Suprapubic skin (tissue), 4 donors: ENCODE results near the gene TALDO1. TPM values are rescaled to one million over a fixed set of nuclear protein-coding genes. Genes with fewer than 3 reads are reported as not detected.

Experiments
- DNase-seq, 2 donors: peaks; one replicate each; pipeline ENCODE4 v3.0.0-alpha.2; 2019; ENCODE audit warnings: low spot score in 2 of 2
- H3K27ac ChIP-seq: fragments of 200-600 bp; sonication (generic); one replicate; pipeline ENCODE4 v1.5.1; 2019
- H3K27me3 ChIP-seq: fragments of 200-600 bp; sonication (generic); one replicate; pipeline ENCODE4 v1.5.1; 2019
- H3K36me3 ChIP-seq: fragments of 200-600 bp; sonication (generic); one replicate; pipeline ENCODE4 v1.5.1; 2019
- H3K4me1 ChIP-seq: fragments of 200-600 bp; sonication (generic); one replicate; pipeline ENCODE4 v1.5.1; 2019
- H3K4me3 ChIP-seq: fragments of 200-600 bp; sonication (generic); one replicate; pipeline ENCODE4 v1.5.1; 2019; ENCODE audit warnings: mild to moderate bottlenecking
- H3K9me3 ChIP-seq: fragments of 200-600 bp; sonication (generic); one replicate; pipeline ENCODE4 v1.5.1; 2019
- EP300 ChIP-seq: sonication (generic); formaldehyde crosslinking; IDR thresholded peaks from one replicate; pipeline ENCODE4 v1.6.1; 2017; ENCODE audit warnings: antibody characterized with exemption
- POLR2A ChIP-seq, 2 donors: fragments of 450-650 bp; IDR thresholded peaks; one replicate each; pipeline ENCODE4 v1.6.1; 2017; ENCODE audit warnings: antibody characterized with exemption in 2 of 2, mild to moderate bottlenecking in 2 of 2, moderate library complexity in 2 of 2
- POLR2AphosphoS5 ChIP-seq, 3 donors: sonication (generic); formaldehyde crosslinking; IDR thresholded peaks; one replicate each; pipeline ENCODE4 v1.6.1; 2017; ENCODE audit warnings: antibody characterized with exemption in 3 of 3
- WGBS: methylation state at CpG from one replicate; pipeline ENCODE4 v1.1.5; 2018; 5-methylcytosine and 5-hydroxymethylcytosine counted together
- total RNA-seq, 4 donors: library from RNA; depleted of rRNA; stranded (reverse); fragments of >200 nt; gene quantifications; one replicate each; pipeline ENCODE4 v1.1.0, GENCODE V29; 2016
- TF ChIP-seq, protein P1 (sequence below), 2 donors: fragments of 200-600 bp in 1 of 2; fragments of 450-650 bp in 1 of 2; sonication (generic) in 1 of 2; IDR thresholded peaks; one replicate each; pipeline ENCODE4 v1.5.1; 2016 to 2019; ENCODE audit warnings: antibody characterized with exemption in 2 of 2, mild to moderate bottlenecking in 1 of 2, moderate library complexity in 1 of 2

The TALDO1 gene
- total RNA-seq, 4 donors from 2014 or later, result 107 to 197 (median 179) TPM

DNA sequence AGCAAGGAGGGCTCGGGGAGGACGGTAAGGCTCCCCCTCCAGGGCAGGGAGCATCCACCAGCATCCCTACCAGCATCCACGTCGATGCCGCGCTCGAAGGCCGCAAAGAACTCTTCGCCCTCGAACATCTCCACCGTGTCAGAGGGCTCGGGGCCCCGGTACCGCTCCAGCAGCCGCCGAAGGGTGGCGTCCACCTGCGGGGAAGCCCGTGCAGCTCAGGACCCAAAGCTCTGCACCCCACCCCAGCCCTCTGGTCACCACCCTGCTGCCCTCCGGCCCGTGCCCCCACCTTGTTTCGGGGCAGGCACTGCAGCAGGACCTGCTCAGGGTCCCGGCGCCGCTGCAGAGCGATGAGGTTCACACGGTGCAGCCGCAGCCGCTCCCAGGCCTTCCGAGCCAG lies 53.2 kb downstream of the TALDO1 start:
- Histone ChIP-seq H3K27me3 (no peaks in the 10 kb centered on the region), H3K9me3 (no peaks in the 10 kb centered on the region), H3K36me3 (peaks cover 23% of the 10 kb centered on the region), H3K4me3 (no peak overlapping the region), H3K4me1 (peaks cover 47% of the 10 kb centered on the region), H3K27ac (no peak overlapping the region)
- TF ChIP-seq EP300 (no peak), POLR2AphosphoS5 (IDR thresholded peaks at IDR 0.05) (no peak), POLR2A (IDR thresholded peaks at IDR 0.05) (no peak)
- TF ChIP-seq, protein P1, sequence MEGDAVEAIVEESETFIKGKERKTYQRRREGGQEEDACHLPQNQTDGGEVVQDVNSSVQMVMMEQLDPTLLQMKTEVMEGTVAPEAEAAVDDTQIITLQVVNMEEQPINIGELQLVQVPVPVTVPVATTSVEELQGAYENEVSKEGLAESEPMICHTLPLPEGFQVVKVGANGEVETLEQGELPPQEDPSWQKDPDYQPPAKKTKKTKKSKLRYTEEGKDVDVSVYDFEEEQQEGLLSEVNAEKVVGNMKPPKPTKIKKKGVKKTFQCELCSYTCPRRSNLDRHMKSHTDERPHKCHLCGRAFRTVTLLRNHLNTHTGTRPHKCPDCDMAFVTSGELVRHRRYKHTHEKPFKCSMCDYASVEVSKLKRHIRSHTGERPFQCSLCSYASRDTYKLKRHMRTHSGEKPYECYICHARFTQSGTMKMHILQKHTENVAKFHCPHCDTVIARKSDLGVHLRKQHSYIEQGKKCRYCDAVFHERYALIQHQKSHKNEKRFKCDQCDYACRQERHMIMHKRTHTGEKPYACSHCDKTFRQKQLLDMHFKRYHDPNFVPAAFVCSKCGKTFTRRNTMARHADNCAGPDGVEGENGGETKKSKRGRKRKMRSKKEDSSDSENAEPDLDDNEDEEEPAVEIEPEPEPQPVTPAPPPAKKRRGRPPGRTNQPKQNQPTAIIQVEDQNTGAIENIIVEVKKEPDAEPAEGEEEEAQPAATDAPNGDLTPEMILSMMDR (IDR thresholded peaks at IDR 0.05), result no peak
- 94% methylated on average over 19 of the region's 30 CpGs for WGBS
- DNase-seq, result no peak

DNA sequence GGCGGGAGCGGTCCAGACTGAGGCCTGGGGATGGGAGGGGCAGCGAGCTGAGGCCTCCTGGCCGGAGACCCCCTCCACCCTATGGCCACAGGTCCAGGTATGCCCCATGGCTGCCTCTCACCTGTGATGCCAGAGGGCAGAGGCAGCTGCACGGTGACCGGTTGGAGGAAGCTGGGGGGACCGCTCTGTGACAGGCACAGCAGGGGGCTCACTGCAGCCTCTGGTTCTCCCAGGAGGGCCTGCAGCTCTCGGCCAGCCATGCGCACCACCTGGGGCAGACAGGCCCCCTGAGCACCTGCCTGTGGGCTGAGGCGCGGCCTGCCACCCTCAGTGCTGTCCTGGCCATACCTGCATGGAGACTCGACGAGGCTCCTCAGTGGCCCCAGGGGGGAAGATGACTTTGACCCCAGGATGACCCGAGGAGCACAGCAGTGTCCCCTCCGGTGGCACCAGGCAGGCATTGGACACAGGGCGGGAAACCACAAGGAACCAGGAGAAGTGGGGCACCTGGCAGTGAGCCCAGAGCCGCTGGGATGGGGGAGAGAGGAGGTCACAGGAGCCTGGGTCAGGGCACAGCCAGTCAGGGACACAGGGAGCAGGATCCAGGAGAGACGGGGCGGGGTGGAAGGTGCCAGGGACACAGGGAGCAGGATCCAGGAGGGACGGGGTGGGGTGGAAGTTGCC lies 54.0 kb downstream of the TALDO1 start:
- no peak overlapping the region for H3K27ac ChIP-seq
- WGBS, result 89% methylated on average over 15 of the region's 20 CpGs
- H3K9me3 ChIP-seq, result no peaks in the 10 kb centered on the region
- H3K4me1 ChIP-seq, result peaks cover 44% of the 10 kb centered on the region
- H3K36me3 ChIP-seq, result peaks cover 23% of the 10 kb centered on the region
- DNase-seq, result no peak
- no peaks in the 10 kb centered on the region for H3K27me3 ChIP-seq
- H3K4me3 ChIP-seq, result no peak overlapping the region
- TF ChIP-seq, protein P1 (IDR thresholded peaks at IDR 0.05), result no peak
- TF ChIP-seq EP300, result no peak

DNA sequence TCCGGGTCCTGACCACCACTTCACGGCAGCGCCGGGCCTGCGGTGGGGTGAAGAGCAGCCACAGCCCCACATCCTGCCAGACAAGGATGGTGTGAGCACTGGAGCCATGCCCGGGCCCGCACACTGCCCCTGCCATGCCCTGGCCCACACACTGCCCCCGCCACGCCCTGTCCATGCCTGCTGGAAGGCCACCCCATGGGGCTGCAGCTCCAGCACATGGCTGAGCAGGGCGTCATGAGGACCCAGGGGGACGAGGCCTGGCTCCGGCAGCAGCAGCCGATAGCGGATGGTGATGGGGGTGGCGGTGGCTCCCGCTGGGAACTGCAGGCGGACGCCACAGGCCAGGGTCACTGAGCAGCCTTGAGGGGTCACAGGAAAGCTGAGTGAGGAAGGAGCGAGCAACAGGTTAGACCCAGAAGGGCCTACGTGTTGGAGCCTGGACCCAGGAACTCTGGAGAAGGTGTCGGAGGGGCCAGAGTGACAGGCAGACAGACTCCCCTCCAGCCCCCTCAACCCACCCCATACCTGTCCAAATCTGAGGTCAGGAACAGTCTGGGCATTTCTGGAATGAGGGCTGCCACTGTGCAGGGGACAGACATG lies 54.9 kb downstream of the TALDO1 start:
- Histone ChIP-seq H3K4me3 (no peak overlapping the region), H3K27me3 (no peaks in the 10 kb centered on the region), H3K9me3 (no peaks in the 10 kb centered on the region), H3K27ac (no peak overlapping the region), H3K4me1 (peaks cover 36% of the 10 kb centered on the region), H3K36me3 (peaks cover 23% of the 10 kb centered on the region)
- TF ChIP-seq EP300, result no peak
- TF ChIP-seq POLR2AphosphoS5 (IDR thresholded peaks at IDR 0.05), result no peak
- TF ChIP-seq POLR2A (IDR thresholded peaks at IDR 0.05), result no peak
- TF ChIP-seq, protein P1 (IDR thresholded peaks at IDR 0.05), result no peak
- DNase-seq, result no peak
- 95% methylated on average over 19 of the region's 21 CpGs for WGBS

DNA sequence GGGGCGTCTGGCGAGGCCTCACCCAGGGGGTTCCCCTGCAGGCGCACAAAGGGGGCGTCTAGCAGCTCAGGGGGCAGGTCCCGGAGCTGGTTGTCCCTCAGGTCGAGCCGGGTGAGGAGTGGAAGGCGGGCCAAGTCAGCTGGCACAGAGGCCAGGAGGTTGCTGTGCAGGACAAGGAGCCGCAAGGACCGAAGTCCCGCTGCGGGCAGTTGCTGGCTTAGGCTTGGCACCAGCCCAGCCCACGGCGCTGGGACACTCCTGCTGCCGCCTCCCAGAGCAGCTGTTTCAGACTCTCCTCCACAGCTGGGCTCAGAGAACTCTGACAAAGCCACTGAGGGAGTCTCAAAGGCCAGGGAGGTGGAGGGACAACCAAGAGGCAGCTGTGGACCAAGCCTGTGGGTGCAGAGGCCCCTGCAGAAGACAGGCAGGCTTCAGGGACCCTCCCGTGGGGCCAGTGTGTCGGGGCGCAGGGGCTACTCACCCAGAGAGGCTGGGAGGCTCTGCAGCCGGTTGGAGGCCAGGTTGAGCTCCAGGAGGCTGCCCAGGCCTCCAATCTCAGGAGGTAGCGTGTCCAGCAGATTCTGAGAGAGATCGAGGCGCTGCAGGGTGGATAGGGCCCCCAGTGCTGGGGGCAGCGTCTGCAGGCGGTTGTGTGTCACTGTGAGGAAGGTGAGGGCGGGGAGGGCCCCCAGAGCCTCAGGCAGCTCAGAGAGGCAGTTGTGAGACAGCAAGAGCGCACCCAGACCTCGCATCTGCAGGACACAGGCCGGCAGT lies 55.6 kb downstream of the TALDO1 start:
- no peak for TF ChIP-seq POLR2A (IDR thresholded peaks at IDR 0.05)
- no peak for TF ChIP-seq EP300
- no peak for TF ChIP-seq POLR2AphosphoS5 (IDR thresholded peaks at IDR 0.05)
- TF ChIP-seq, protein P1 (IDR thresholded peaks at IDR 0.05), result no peak
- Histone ChIP-seq H3K4me1 (peaks cover 30% of the 10 kb centered on the region), H3K27ac (no peak overlapping the region), H3K27me3 (no peaks in the 10 kb centered on the region), H3K4me3 (no peak overlapping the region), H3K9me3 (no peaks in the 10 kb centered on the region), H3K36me3 (peaks cover 23% of the 10 kb centered on the region)
- WGBS, result 91% methylated on average over 18 of the region's 28 CpGs
- DNase-seq, result no peak

DNA sequence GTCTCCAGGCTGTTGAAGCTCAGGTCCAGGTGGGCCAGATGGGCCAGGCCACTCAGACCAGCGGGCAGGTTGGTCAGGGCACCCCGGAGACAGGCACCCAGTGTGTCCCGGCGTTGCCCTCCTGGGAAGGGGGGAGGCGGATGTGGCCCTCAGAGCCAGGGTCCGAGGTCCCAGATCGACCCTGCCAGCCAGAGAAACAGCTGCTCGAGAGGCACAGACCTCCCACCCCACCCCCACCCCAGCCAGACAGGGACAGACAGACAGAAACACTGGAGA lies 56.1 kb downstream of the TALDO1 start:
- WGBS, result 100% methylated on average over 1 of the region's 8 CpGs
- Histone ChIP-seq H3K4me1 (peaks cover 32% of the 10 kb centered on the region), H3K9me3 (no peaks in the 10 kb centered on the region), H3K27me3 (no peaks in the 10 kb centered on the region), H3K27ac (no peak overlapping the region), H3K36me3 (peaks cover 23% of the 10 kb centered on the region), H3K4me3 (no peak overlapping the region)
- TF ChIP-seq EP300, result no peak
- TF ChIP-seq POLR2A (IDR thresholded peaks at IDR 0.05), result no peak
- TF ChIP-seq, protein P1 (IDR thresholded peaks at IDR 0.05), result no peak
- TF ChIP-seq POLR2AphosphoS5 (IDR thresholded peaks at IDR 0.05), result no peak
- no peak for DNase-seq
